ENCODE results near the gene ILKAP.

DNA sequence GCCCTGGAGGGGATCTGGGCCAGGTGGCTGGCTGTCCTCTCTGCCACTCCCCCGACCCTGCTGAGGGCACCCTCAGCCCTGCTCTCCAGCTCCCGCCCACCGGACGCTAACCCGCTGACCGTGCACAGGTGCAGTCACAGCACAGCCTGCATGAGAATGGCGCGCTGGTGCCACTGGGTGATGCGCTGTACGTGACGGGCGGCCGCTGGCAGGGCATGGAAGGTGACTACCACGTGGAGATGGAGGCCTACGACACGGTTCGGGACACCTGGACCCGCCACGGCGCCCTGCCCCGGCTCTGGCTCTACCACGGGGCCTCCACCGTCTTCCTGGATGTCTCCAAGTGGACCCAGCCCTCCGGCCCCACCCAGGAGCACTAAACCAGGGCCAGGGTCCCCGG is 52.8 kb downstream of the ILKAP start:
- TF ChIP-seq CTCF (IDR thresholded peaks at IDR 0.05) (no peak), POLR2A (IDR thresholded peaks at IDR 0.05) (no peak)
